ENCODE results near the gene LSAMP.

LSAMP gene

DNA sequence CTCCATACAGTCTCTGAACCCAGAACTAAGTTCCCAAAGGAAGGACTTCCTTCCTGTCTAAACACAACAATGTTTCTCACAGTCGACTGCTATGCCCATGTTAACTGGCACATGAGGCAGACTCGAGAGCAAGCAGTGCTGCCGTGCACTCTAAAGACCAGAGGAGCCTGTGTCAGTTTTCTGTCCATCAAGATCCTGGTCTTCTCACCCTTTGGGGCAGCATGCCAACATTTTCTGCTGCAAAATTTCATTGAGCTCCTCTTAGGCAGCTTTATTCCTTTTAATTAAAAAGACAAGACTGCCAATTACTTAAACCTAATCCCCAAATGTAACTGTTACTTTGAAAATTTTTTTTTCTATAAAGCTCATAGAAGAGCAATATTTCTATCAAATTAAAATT, 616.9 kb downstream of the LSAMP start:
- no peak for TF ChIP-seq JUND (IDR thresholded peaks at IDR 0.05; ENCODE audit: low read depth)
- peak in 1 of 2 experiments; percentile 16 for DNase-seq (ENCODE audit: low read depth in 1 of 2, low spot score in 1 of 2)
- in situ Hi-C loops (cut with HindIII; ENCODE audit: low pct_unique_long_range_greater_than_20kb, low sequenced_read_pairs), result no loop called here

DNA sequence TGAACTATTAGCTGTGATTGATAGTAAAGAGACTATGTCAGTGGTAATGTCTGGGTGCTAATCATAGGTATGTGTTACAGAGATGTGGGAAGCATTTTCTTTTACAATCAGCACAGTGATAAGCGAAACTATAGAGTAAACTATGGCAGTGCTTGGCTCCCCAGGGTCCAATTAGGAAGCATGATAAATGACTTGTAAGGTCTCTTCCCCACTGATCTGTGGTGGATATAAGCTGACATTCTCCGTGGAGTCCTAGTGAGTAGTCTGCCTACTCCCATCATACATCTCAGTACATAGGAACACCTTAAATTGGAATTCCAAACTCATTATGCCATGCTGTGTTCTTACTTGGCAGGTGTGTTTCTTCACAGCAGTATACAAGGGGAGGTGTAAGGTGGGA, 617.8 kb downstream of the LSAMP start:
- DNase-seq (ENCODE audit: low read depth in 1 of 2, low spot score in 1 of 2), result no peak
- in situ Hi-C loops (cut with HindIII; ENCODE audit: low pct_unique_long_range_greater_than_20kb, low sequenced_read_pairs), result no loop called here

GRCh38 chr3:115825046-115825445, 620.2 kb downstream of the LSAMP start:
- DNase-seq (ENCODE audit: low read depth in 1 of 2, low spot score in 1 of 2), result no peak
- TF ChIP-seq JUND (IDR thresholded peaks at IDR 0.05; ENCODE audit: low read depth), result no peak
- in situ Hi-C loops (cut with HindIII; ENCODE audit: low pct_unique_long_range_greater_than_20kb, low sequenced_read_pairs), result no loop called here

More for the DNA sequence above, 617.8 kb downstream of the LSAMP start:
- TF ChIP-seq JUND (IDR thresholded peaks at IDR 0.05; ENCODE audit: low read depth), result no peak

GRCh38 chr3:115823083-115823482, 622.2 kb downstream of the LSAMP start:
- TF ChIP-seq JUND (IDR thresholded peaks at IDR 0.05; ENCODE audit: low read depth), result no peak
- no peak for DNase-seq (ENCODE audit: low read depth in 1 of 2, low spot score in 1 of 2)
- in situ Hi-C loops (cut with HindIII; ENCODE audit: low pct_unique_long_range_greater_than_20kb, low sequenced_read_pairs), result no loop called here

GRCh38 chr3:115822579-115822978, 622.7 kb downstream of the LSAMP start:
- TF ChIP-seq JUND (IDR thresholded peaks at IDR 0.05; ENCODE audit: low read depth), result no peak
- in situ Hi-C loops (cut with HindIII; ENCODE audit: low pct_unique_long_range_greater_than_20kb, low sequenced_read_pairs), result no loop called here
- DNase-seq (ENCODE audit: low read depth in 1 of 2, low spot score in 1 of 2), result peak in 1 of 2 experiments; percentile 64

DNA sequence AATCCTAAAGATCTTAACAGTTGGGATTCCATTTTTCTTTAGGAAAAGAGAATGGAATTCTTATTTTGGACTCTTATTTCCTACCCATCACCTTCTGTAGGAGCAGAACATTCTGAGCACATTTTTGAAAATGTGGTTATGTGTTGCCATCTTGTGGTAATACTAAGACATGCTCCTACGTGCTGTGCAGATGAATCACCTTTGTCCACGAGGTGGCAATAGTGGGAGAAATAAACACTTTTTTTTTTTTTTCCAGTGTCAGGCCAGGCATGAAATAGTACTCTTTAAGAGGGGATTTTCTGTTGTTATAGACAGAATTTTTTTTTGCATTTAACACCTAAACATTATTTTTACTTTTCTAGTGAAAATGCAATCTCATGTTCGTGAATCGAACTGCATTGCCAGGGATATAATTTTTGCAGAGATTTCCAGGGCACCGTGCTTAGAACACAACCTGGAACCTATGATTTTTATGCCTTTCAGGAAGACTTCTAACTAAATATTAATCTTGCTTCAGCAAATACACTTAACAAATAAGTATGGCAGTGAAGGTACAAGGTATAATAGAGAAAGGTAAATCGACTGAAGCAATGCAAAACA, 625.4 kb downstream of the LSAMP start:
- DNase-seq (ENCODE audit: low read depth in 1 of 2, low spot score in 1 of 2), result peak in 1 of 2 experiments; percentile 85
- in situ Hi-C loops (cut with HindIII; ENCODE audit: low pct_unique_long_range_greater_than_20kb, low sequenced_read_pairs), result no loop called here
- no peak for TF ChIP-seq JUND (IDR thresholded peaks at IDR 0.05; ENCODE audit: low read depth)

DNA sequence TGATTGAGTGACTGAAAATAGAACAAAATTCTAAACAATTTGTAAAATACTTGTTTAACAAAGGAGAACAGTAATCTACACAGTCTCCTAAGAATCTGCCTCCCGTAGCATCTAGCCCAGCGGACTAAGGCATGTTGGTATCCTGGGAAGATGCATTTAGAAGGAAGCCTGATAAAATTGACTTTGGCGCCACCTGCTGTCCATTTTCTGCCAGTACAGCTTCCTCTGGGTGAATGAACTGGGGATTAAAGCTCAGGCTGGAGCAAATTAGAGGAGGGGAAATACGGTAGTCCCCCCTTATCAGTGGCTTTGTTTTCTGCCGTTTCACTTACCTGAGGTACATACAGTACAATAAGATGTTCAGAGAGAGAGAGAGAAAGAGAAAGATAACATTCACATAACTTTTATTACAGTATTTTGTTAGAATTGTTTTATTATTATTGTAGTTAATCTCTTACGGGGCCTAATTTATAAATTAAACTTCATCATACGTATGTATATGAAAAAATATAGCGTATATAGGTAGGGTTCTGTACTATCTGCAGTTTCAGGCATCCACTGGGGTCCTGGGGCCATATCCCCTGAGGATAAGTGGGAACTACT, 630.4 kb downstream of the LSAMP start:
- peak; percentile 58 to 78 for DNase-seq (ENCODE audit: low read depth in 1 of 2, low spot score in 1 of 2)
- TF ChIP-seq JUND (IDR thresholded peaks at IDR 0.05; ENCODE audit: low read depth), result no peak
- in situ Hi-C loops (cut with HindIII; ENCODE audit: low pct_unique_long_range_greater_than_20kb, low sequenced_read_pairs), result no loop called here

- in situ Hi-C loops (cut with HindIII; ENCODE audit: low pct_unique_long_range_greater_than_20kb, low sequenced_read_pairs), result no loop called here
- DNase-seq (ENCODE audit: low read depth in 1 of 2, low spot score in 1 of 2), result no peak
- TF ChIP-seq JUND (IDR thresholded peaks at IDR 0.05; ENCODE audit: low read depth), result no peak
Observed at GRCh38 chr3:115814006-115814405, 631.3 kb downstream of the LSAMP start.

- TF ChIP-seq JUND (IDR thresholded peaks at IDR 0.05; ENCODE audit: low read depth), result no peak
- in situ Hi-C loops (cut with HindIII; ENCODE audit: low pct_unique_long_range_greater_than_20kb, low sequenced_read_pairs), result no loop called here
- DNase-seq (ENCODE audit: low read depth in 1 of 2, low spot score in 1 of 2), result no peak
Observed at GRCh38 chr3:115808816-115809215, 636.5 kb downstream of the LSAMP start.

- in situ Hi-C loops (cut with HindIII; ENCODE audit: low pct_unique_long_range_greater_than_20kb, low sequenced_read_pairs), result no loop called here
- no peak for DNase-seq (ENCODE audit: low read depth in 1 of 2, low spot score in 1 of 2)
- TF ChIP-seq JUND (IDR thresholded peaks at IDR 0.05; ENCODE audit: low read depth), result no peak
Observed at GRCh38 chr3:115808244-115808643, 637.0 kb downstream of the LSAMP start.

GRCh38 chr3:115806501-115806900, 638.8 kb downstream of the LSAMP start:
- no peak for TF ChIP-seq JUND (IDR thresholded peaks at IDR 0.05; ENCODE audit: low read depth)
- no peak for DNase-seq (ENCODE audit: low read depth in 1 of 2, low spot score in 1 of 2)
- in situ Hi-C loops (cut with HindIII; ENCODE audit: low pct_unique_long_range_greater_than_20kb, low sequenced_read_pairs), result no loop called here

GRCh38 chr3:115805520-115805919, 639.8 kb downstream of the LSAMP start:
- in situ Hi-C loops (cut with HindIII; ENCODE audit: low pct_unique_long_range_greater_than_20kb, low sequenced_read_pairs), result no loop called here
- no peak for TF ChIP-seq JUND (IDR thresholded peaks at IDR 0.05; ENCODE audit: low read depth)
- DNase-seq (ENCODE audit: low read depth in 1 of 2, low spot score in 1 of 2), result no peak

- TF ChIP-seq JUND (IDR thresholded peaks at IDR 0.05; ENCODE audit: low read depth), result no peak
- DNase-seq (ENCODE audit: low read depth in 1 of 2, low spot score in 1 of 2), result no peak
Observed at GRCh38 chr3:115804713-115805119, 640.6 kb downstream of the LSAMP start.

GRCh38 chr3:115804200-115804599, 641.1 kb downstream of the LSAMP start:
- TF ChIP-seq JUND (IDR thresholded peaks at IDR 0.05; ENCODE audit: low read depth), result no peak
- in situ Hi-C loops (cut with HindIII; ENCODE audit: low pct_unique_long_range_greater_than_20kb, low sequenced_read_pairs), result no loop called here

More at GRCh38 chr3:115804713-115805119, 640.6 kb downstream of the LSAMP start:
- in situ Hi-C loops (cut with HindIII; ENCODE audit: low pct_unique_long_range_greater_than_20kb, low sequenced_read_pairs), result no loop called here

More at GRCh38 chr3:115804200-115804599, 641.1 kb downstream of the LSAMP start:
- no peak for DNase-seq (ENCODE audit: low read depth in 1 of 2, low spot score in 1 of 2)

All from T47D (cell line).